GM19025 (cell line): Measurements from ENCODE around the gene EPB41L1.
"Not testable (repeated sequence)": the region's sequence is repeated elsewhere in the genome, so short reads cannot be mapped to it uniquely, and the experiment has no call there.

Experiments
- ATAC-seq: cut with Tn5 transposase; IDR thresholded peaks from one replicate; pipeline ENCODE4 v1.9.1; 2021; ENCODE audit warnings: mild to moderate bottlenecking, low read depth, moderate library complexity; ENCODE audit not compliant: unreplicated experiment

Gene EPB41L1

DNA sequence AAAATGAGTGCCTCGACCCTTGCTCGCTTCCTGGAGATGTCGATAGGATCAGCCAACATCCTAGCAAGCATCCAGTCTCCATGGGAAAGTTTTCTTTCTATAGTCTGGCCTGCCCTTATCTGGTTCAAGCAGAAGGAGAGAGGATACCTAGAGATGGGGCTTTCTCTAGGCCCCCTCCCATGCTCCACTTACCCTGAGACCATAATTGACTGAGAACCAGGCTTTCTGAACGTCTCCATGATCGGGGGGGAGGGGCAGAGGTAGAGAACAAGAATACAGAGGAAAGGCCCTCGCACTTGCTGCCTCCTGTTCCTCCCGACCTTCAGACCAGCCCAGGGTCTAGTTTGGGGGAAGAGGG is 31.6 kb upstream of the EPB41L1 start:
- no peak for ATAC-seq

- ATAC-seq: no peak
These were observed 29.4 kb upstream of the EPB41L1 start for GRCh38 chr20:36125097-36125496.

DNA sequence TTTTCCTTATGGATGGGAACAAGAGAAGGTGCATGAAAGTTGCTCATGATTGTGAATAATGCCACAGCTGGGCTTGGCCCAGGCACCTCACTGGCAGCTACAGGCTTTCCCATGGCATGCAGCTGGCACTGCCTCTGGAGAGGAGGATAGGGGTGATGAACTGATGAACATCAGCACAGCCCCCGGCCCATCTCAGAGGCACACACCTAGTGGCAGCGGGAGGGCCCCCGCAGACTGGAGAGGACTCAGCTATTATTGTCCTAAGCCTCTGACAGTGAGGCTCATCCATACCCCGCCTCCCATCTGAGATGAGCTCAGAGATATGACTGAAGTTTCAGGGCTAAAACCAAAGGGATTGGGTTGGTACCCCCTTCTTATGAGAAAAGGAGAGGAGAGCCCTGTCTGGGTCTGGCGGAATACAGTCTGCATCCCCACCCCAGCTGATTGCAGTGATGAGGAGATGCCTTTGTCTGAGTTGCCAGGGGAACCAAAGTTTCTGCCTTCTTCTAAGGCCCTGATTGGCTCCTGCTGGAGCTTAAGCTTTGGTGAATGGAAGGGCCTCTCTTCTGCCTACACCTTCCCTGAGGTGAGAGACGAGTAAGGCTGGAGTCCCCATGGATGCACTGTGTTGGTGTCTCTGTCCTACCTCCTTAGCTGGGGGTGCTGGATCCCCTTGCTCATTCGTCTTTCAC is 27.6 kb upstream of the EPB41L1 start:
- no peak for ATAC-seq

- ATAC-seq: no peak
These were observed 25.9 kb upstream of the EPB41L1 start for GRCh38 chr20:36128463-36129159.

DNA sequence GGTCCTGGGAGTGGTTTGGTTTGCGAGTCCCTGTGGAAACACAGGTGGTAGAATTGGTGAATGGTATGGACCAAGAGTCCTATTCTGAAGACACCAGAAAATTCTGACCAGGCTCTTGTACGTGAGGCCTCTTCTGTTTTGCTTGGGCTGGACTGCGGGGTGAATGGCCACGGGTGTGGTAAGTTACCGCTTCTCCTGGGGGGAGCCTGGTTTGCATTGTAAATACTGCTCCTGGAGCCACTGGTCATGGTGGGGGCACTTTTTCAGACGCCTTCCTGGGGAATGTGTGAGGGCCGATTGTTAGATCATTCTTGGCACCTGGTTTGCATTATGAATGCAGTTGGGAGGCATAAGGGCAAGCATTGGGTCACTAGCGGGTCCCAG is 25.4 kb upstream of the EPB41L1 start:
- no peak for ATAC-seq

DNA sequence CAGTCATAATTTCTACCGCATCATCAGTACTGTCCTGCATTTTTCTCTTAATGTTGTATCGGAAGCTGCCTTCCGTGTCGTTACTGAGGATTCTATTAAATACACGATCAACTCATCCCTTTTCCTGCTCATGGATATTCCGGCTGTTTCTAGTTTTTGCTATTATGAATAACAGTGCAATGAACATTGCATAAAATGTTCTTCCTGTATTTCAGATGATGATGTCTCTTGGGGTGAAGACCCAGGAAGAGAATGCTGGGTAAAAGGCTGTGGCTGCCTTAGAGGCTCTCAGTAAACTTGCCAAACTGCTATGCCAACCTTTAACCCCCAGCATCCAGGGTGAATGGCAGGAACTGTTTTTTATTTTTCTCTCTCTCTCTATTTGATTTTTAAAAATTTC is 24.1 kb upstream of the EPB41L1 start:
- ATAC-seq: no peak

DNA sequence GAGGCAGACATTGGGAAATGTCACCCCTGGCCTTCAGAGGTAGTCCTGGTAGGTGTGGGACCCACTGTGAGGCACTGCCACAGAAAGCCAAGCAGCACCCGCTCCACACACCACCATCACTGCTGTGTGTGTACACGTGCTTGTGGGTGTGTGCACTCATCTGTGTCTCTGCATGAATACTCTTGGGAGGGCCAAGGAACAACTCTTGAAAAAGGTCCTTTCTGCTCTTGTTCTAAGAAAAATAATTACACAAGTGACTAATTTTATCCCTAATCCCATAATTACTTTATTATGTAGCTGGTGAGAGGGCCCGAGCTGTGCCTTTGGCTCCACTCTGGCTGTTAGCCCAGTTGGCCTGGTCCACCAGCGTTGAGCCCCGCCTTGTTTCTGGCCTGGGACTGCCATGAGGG is 21.7 kb upstream of the EPB41L1 start:
- ATAC-seq: no peak

GRCh38 chr20:36133821-36134220 is 20.7 kb upstream of the EPB41L1 start:
- no peak for ATAC-seq

DNA sequence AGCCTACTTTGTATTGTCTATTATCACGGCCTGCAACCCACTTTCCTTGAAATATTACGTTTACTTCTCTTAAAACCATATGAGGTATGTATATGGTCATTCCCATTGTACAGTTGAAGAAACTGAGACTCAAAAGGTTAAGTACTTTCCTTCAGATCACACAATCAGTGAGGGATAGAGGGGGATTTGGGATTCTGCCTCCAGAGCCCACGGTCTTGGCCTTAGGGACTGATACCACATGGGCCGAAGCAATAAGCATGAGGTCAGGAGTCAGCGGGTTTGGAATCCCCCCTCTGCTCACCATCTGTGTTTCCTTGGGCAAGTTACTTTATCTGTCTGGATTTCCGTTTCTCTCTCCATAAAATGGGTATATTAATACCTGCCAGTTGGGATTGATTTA is 19.4 kb upstream of the EPB41L1 start:
- ATAC-seq: no peak

DNA sequence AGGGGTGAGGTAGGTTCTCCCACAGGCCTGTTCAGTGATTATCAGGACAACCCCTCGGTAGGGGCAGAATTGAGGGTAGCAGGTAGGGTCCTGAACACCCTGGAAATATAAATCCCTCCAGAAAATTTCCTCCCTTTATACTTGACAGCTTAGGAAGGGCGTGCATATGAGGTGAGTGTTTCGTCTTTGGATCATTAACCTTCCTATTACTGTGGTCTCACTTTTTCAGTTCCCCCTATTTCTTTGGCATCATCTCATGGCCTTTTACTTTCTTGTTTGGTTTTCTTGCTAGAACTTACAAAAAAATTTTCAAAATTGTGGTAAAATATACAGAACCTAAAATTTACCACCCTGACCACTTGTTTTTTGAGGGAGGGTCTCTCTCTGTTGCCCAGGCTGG is 18.7 kb upstream of the EPB41L1 start:
- no peak for ATAC-seq

DNA sequence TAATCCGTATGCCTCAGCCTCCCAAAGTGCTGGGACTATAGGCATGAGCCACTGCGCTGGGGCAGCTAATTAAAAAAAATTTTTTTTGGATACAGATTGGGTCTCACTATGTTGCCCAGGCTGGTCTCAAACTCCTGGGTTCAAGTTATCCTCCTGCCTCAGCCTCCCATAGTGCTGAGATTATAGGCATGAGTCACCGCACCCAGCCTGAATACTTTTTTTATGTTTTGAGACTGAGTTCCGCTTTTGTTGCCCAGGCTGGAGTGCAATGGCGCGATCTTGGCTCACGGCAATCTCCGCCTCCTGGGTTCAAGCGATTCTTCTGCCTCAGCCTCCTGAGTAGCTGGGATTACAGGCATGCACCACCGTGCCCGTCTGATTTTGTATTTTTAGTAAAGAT is 17.2 kb upstream of the EPB41L1 start:
- not testable (repeated sequence) for ATAC-seq

DNA sequence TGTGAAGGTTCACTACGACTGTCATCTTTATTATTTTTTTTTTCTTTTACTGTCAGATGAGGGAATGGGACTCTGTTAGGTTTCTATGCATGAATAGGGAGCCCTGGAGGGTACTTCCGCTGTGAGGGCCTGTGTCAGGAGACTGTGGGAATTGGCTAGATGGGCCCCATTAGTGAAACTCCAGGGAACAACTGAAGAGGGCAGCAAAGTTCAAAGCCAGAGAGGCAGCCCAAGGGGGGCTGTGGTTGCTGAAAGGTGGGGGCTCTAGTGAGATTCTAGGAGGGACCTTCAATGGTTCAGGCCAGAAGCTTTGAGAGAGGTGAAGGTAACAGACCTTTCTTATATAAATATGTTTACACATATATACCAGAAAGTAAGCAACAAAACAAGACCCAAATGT is 13.2 kb upstream of the EPB41L1 start:
- ATAC-seq: no peak

- no peak for ATAC-seq
These were observed 10.2 kb upstream of the EPB41L1 start for GRCh38 chr20:36144336-36144735.

DNA sequence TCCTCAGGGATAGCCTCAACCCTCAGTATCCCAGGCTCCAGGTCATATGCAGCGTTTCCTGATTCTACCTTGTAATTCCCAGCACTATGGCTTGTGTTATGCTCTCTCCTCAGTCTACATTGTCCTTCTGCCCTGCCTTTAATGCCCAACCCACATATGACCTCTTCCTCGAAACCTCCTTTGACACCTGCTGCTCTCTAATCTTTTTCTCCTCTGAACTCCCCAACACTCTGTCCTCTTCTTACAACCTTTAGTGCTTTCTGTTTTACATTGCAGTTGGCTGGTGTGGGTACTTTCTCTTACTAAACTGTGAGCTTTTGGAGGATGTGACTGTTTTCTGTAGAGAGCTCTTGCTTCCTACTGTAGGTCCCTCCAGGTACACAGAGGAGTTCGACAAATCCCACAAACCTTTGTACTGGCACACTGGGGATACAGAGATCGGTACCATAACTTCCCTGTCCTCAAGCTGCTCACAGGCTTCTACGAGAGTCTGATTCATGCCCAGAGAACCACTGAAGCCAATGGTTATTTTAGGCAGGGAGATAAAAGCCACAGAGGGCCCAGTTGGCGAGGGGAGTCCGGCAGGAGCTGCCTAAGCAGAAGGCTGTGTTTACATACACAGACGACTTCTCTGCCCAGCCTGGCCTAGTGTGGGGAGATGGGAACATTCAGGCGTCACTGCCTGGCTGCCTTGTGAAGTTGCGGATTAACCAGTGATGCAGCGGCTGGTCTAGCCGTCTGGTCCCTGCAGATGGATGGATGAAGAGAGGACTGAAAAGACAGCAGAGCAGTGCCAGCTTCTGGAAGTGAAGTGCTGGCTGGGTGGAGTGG is 8.4 kb upstream of the EPB41L1 start:
- ATAC-seq: no peak

DNA sequence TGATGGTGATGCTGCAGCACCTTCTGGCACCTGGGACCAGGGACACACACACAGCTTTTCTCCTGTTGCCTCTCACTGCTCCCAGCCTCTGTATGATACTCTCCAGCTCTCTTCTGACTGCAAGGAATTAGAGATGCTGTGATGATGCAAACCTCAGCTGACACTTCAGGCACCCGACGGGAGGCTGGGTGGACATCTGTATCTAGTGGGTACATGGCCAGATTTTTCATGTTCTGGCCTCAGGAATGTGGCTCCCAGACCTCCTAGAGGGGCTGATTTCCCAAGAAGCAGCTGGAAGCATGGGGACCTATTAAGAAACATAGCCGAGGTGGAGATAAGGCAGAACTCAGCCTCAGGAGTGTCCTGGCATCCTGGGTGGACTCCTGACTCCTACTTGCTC is 6.8 kb upstream of the EPB41L1 start:
- ATAC-seq: no peak

GRCh38 chr20:36148439-36148838 is 6.1 kb upstream of the EPB41L1 start:
- ATAC-seq: no peak

GRCh38 chr20:36149012-36149411 is 5.5 kb upstream of the EPB41L1 start:
- ATAC-seq: no peak

GRCh38 chr20:36149469-36149868 is 5.1 kb upstream of the EPB41L1 start:
- no peak for ATAC-seq

GRCh38 chr20:36150489-36150846 is 4.1 kb upstream of the EPB41L1 start:
- ATAC-seq: no peak

- no peak for ATAC-seq
These were observed 3.5 kb upstream of the EPB41L1 start for GRCh38 chr20:36150847-36151539.

- no peak for ATAC-seq
These were observed 2.3 kb upstream of the EPB41L1 start for GRCh38 chr20:36152261-36152660.
